ENCODE results near the gene KRTAP10-3. TPM values are rescaled to one million over a fixed set of nuclear protein-coding genes. Genes with fewer than 3 reads are reported as not detected.
"Not testable (repeated sequence)": the region's sequence is repeated elsewhere in the genome, so short reads cannot be mapped to it uniquely, and the experiment has no call there.

Gene KRTAP10-3
- total RNA-seq, 1 donor from 2014 or later: not detected

DNA sequence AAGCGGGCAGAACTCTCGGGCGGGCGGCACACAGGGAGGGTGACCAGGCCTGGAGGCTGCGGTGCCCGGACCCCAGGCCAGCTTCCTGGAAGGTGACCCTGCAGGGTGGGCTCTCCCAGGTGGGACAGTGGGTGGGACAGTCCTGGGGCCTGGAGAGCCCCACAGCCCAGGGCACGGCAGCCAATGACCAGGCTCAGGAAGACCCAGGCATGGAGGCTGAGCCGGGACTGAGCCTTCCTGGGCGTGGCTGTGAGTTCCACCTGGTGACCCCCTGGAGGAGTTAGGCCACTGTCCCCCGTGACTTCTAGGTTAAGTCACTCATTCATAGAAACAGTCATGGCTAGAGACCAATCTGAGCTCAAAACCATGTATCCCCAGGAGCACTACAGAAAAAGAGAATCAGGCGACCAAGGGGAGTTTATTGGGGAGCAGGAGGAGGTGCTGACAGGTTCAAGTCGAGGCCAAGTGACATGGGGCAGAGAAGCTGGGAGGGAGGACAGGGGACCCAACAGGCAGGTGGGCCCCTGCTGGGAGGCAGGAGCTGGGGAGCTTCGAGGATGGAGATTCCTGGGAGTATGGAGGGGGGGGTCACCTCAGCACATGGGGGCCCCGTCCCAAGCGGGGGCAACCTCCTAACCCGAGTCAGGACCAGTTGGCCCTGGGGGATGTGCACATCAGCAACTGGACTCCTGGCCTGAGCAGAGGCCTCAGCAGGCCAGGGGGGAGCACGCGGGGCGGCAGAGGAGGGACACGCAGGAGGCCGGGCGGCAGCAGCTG, 20.6 kb upstream of the KRTAP10-3 start:
- Histone ChIP-seq H3K27ac (replicated peaks) (no peak overlapping the region), H3K9me3 (replicated peaks) (peaks cover 41% of the 10 kb centered on the region), H3K27me3 (ENCODE audit: low read depth) (peaks cover 26% of the 10 kb centered on the region), H3K4me3 (no peak overlapping the region), H3K36me3 (no peaks in the 10 kb centered on the region), H3K4me1 (peaks cover 3% of the 10 kb centered on the region)
- intact Hi-C loops (cut with micrococcal nuclease): no loop called here
- TF ChIP-seq, protein P1, sequence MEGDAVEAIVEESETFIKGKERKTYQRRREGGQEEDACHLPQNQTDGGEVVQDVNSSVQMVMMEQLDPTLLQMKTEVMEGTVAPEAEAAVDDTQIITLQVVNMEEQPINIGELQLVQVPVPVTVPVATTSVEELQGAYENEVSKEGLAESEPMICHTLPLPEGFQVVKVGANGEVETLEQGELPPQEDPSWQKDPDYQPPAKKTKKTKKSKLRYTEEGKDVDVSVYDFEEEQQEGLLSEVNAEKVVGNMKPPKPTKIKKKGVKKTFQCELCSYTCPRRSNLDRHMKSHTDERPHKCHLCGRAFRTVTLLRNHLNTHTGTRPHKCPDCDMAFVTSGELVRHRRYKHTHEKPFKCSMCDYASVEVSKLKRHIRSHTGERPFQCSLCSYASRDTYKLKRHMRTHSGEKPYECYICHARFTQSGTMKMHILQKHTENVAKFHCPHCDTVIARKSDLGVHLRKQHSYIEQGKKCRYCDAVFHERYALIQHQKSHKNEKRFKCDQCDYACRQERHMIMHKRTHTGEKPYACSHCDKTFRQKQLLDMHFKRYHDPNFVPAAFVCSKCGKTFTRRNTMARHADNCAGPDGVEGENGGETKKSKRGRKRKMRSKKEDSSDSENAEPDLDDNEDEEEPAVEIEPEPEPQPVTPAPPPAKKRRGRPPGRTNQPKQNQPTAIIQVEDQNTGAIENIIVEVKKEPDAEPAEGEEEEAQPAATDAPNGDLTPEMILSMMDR (IDR thresholded peaks at IDR 0.05; ENCODE audit: borderline replicate concordance): no peak
- DNase-seq: no peak

DNA sequence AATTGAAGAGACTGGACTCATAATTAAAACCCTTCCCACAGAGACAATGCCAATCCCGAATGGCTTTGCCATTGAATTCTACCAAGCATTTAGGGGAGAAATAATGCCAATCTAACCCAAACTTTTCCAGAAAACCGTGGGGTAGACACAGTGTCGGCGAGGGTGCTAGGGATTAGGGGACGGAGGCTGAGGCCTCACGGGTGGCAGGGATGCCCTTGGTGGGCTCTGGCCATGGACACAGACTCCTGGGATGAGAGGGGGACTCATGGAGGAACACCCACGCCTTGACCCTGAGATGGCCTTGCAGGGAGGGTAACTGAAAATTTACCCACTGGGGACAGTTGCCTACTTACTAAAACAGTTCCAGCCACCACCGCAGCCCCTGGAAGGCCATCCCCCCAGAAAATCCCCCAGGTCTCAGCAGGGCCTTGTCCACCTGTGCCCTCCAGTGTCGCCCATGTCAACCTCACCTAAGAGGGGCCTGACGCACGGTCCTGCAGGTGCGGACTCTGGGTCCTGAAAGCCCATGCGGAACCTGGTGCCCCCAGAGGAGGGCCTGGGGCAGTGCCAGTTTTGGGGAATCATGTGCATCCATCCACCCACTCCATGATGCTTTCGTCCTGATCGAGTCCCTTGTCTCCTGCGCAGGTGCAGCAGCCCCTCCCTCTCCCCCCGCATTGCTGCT, 19.9 kb upstream of the KRTAP10-3 start:
- no peak overlapping the region for H3K27ac ChIP-seq (replicated peaks)
- intact Hi-C loops (cut with micrococcal nuclease): no loop called here
- no peaks in the 10 kb centered on the region for H3K4me1 ChIP-seq
- peaks cover 26% of the 10 kb centered on the region for H3K27me3 ChIP-seq (ENCODE audit: low read depth)
- H3K9me3 ChIP-seq (replicated peaks): peaks cover 41% of the 10 kb centered on the region
- TF ChIP-seq, protein P1 (IDR thresholded peaks at IDR 0.05; ENCODE audit: borderline replicate concordance): no peak
- H3K4me3 ChIP-seq: no peak overlapping the region
- no peaks in the 10 kb centered on the region for H3K36me3 ChIP-seq
- no peak for DNase-seq

DNA sequence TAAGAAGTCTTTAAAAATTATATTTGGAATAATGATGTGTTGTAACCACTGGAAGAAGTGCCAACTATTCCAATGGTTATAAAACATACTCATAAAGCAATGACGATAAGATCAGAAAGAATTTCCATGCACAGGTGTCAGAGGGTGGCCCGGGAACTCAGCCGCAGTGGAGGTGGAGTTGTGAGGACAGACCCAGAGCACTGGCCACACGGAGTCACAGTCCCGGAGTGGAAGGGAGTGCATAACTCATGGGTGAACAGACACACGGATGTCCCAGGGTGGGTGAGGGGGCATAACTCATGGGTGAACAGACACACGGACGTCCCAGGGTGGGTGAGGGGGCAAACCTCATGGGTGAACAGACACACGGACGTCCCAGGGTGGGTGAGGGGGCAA, 17.4 kb upstream of the KRTAP10-3 start:
- no peak overlapping the region for H3K27ac ChIP-seq (replicated peaks)
- peaks cover 24% of the 10 kb centered on the region for H3K27me3 ChIP-seq (ENCODE audit: low read depth)
- no peak overlapping the region for H3K4me3 ChIP-seq
- H3K4me1 ChIP-seq: no peaks in the 10 kb centered on the region
- TF ChIP-seq, protein P1 (IDR thresholded peaks at IDR 0.05; ENCODE audit: borderline replicate concordance): no peak
- intact Hi-C loops (cut with micrococcal nuclease): no loop called here
- peaks cover 36% of the 10 kb centered on the region for H3K9me3 ChIP-seq (replicated peaks)
- H3K36me3 ChIP-seq: no peaks in the 10 kb centered on the region
- no peak for DNase-seq

DNA sequence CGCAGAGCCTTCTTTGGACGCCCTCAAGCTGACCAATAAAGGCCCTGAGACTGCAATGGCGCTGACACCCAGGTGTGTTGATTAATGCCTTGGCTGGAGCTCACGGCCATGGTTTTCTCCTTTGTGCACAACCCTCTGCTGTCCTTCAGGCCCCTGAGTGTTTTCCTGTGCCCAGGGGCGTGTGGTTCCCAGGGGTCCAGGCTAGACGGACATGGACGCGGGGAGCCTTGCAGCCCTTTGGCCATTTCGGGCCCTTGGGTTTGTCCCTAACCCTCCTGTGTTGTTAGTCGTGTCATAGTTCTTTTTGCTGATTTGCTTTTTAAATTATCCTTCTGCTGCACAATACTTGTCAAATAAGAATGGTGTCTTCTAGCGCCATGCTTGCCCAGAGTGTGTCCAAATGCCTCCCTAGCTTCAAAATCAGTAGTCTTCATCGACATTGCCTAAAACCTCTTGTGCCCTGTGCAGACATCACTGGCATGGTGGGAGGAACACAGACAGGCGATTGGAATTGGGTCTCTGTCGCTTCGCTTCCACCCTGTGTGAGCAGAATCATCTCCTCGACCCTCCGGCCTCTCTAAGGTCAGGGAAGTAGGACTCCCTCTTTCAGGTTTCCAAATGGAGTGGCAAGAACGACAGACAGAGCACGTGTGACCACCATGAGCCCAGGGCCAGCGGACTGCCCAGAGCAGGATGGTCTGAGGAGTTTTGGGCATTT, 16.9 kb upstream of the KRTAP10-3 start:
- no peak for DNase-seq
- H3K36me3 ChIP-seq: no peaks in the 10 kb centered on the region
- no peak overlapping the region for H3K27ac ChIP-seq (replicated peaks)
- intact Hi-C loops (cut with micrococcal nuclease): no loop called here
- H3K4me1 ChIP-seq: no peaks in the 10 kb centered on the region
- TF ChIP-seq, protein P1 (IDR thresholded peaks at IDR 0.05; ENCODE audit: borderline replicate concordance): no peak
- no peak overlapping the region for H3K4me3 ChIP-seq
- H3K9me3 ChIP-seq (replicated peaks): peaks cover 35% of the 10 kb centered on the region
- peaks cover 24% of the 10 kb centered on the region for H3K27me3 ChIP-seq (ENCODE audit: low read depth)

DNA sequence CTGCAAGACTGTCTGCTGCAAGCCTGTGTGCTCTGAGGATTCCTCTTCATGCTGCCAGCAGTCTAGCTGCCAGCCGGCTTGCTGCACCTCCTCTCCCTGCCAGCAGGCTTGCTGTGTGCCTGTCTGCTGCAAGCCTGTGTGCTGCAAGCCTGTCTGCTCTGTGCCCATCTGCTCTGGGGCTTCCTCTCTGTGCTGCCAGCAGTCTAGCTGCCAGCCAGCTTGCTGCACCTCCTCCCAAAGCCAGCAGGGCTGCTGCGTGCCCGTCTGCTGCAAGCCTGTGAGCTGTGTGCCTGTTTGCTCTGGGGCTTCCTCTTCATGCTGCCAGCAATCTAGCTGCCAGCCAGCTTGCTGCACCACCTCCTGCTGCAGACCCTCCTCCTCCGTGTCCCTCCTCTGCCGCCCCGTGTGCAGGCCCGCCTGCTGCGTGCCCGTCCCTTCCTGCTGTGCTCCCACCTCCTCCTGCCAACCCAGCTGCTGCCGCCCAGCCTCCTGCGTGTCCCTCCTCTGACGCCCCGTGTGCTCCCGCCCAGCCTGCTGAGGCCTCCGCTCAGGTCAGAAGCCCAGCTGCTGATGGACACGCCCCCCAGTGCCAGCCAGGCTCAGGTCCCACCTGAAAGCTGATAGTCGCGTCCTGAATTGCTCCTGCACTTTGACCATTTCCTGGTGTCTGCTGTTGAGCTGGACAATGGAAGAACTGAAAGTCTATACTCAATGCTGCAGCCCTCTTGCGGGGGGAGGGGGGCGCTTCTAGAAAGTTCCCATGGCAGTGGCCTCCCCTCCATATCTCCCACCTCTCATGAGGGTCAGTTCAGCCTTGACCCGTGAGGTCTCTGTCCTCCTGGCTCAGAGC, 16.1 kb upstream of the KRTAP10-3 start:
- no peaks in the 10 kb centered on the region for H3K36me3 ChIP-seq
- no peak for DNase-seq
- peaks cover 37% of the 10 kb centered on the region for H3K9me3 ChIP-seq (replicated peaks)
- H3K27me3 ChIP-seq (ENCODE audit: low read depth): peaks cover 18% of the 10 kb centered on the region
- TF ChIP-seq, protein P1 (IDR thresholded peaks at IDR 0.05; ENCODE audit: borderline replicate concordance): no peak
- H3K27ac ChIP-seq (replicated peaks): no peak overlapping the region
- intact Hi-C loops (cut with micrococcal nuclease): no loop called here
- no peaks in the 10 kb centered on the region for H3K4me1 ChIP-seq
- no peak overlapping the region for H3K4me3 ChIP-seq

DNA sequence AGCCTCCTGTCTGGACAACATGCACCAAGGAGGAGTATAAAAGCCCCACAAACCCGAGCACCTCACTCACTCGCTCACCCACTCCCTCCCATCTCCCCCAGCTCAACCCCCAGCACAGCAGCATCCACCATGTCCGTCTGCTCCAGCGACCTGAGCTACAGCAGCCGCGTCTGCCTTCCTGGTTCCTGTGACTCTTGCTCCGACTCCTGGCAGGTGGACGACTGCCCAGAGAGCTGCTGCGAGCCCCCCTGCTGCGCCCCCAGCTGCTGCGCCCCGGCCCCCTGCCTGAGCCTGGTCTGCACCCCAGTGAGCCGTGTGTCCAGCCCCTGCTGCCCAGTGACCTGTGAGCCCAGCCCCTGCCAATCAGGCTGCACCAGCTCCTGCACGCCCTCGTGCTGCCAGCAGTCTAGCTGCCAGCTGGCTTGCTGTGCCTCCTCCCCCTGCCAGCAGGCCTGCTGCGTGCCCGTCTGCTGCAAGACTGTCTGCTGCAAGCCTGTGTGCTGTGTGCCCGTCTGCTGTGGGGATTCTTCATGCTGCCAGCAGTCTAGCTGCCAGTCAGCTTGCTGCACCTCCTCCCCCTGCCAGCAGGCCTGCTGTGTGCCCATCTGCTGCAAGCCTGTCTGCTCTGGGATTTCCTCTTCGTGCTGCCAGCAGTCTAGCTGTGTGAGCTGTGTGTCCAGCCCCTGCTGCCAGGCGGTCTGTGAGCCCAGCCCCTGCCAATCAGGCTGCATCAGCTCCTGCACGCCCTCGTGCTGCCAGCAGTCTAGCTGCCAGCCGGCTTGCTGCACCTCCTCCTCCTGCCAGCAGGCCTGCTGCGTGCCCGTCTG, 15.2 kb upstream of the KRTAP10-3 start, which contains the start of gene KRTAP10-4:
Gene KRTAP10-4, plus strand, starts transcription at position 100 of the 827 bp plus-strand sequence. Its CDS starts 30 bp downstream, at position 130.
- not testable (repeated sequence) for H3K36me3 ChIP-seq; DNase-seq; H3K27ac ChIP-seq (replicated peaks)

More for the DNA sequence above, 15.2 kb upstream of the KRTAP10-3 start, which contains the start of gene KRTAP10-4:
- Histone ChIP-seq H3K9me3 (replicated peaks) (peaks cover 37% of the 10 kb centered on the region), H3K27me3 (ENCODE audit: low read depth) (peaks cover 22% of the 10 kb centered on the region)
- H3K4me1 ChIP-seq; H3K4me3 ChIP-seq; intact Hi-C loops (cut with micrococcal nuclease): not testable (repeated sequence)

All from left ventricle myocardium inferior (tissue), 1 donor.